GM21737 (cell line): ENCODE results near the gene LAMP2.
"Not testable (repeated sequence)": the region's sequence is repeated elsewhere in the genome, so short reads cannot be mapped to it uniquely, and the experiment has no call there.

Experiments
- ATAC-seq: cut with Tn5 transposase; IDR thresholded peaks from one replicate; pipeline ENCODE4 v1.9.1; 2021; ENCODE audit warnings: mild to moderate bottlenecking, moderate library complexity; ENCODE audit not compliant: unreplicated experiment

Gene LAMP2

DNA sequence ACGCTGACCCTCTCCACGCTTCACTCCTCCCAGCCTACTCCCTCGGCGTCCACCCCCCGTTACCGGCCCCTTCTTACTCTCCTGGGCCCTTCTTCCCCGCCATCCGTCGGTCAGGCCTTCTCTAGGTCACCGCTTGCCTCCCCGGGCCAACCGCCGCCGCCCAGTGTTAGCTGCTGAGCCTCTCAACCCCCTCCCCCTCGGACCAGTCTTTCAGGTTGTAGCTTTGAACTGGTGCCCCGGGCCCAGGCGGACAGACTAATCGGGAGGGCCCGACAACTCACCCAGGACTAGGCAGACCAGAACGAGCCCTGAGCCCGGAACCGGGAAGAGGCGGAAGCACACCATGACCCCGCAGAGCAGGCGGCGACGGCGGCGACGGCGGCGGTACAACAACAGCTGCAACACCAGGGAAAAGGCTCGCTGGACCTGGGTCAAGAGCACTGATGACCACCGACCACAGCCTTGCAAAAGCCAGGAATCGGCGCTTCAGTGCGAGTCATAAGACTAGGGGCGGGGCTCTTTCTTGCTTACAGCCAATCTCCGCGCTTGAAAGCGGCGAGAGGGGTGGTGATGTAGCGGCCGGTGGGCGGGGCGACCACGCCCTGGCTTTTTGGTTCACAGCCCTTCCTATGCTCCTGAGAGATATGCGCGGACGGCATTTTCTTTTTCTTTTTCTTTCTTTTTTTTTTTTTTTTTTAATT is at the start of gene LAMP2:
LAMP2 (minus strand) TSS at position 472 of the 701 bp plus-strand sequence; CDS start at position 345, 127 bp downstream.
- peak; percentile 96 for ATAC-seq

DNA sequence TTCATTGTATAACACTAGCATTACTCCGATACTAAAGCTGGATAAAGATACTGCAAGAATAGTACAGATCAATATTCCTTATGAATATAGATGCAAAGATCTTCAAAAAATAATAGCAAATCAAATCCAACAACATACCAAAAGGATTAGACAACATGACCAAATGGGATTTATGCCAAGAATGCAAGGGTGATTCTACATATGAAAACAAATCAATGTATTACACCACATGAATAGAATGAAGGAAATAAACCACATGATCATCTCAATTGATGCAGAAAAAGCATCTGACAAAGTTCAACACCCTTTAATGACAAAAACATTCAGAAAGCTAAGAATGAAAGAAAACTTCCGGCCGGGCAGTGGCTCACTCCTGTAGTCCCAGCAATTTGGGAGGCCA is 48.8 kb upstream of the LAMP2 start:
- ATAC-seq, result no peak

DNA sequence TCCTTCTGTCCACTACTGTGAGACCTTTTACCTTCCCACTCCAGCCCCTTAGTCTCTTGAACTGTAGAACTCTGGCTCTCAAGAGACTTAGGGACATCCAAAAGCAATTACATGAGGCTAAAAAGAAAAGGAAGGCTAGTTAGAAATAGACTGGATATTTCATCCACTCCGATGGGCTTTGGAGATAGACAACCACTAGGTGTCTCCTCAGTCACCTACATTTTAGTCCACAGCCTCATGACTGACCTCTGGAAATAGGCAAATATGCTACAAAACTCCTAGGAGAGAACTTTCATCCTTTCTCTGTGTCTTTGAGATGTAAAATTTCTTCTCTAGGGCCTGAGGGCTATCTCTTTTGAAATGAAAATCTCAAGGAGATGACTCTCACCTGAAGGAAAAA is 45.1 kb upstream of the LAMP2 start:
- ATAC-seq, result no peak

DNA sequence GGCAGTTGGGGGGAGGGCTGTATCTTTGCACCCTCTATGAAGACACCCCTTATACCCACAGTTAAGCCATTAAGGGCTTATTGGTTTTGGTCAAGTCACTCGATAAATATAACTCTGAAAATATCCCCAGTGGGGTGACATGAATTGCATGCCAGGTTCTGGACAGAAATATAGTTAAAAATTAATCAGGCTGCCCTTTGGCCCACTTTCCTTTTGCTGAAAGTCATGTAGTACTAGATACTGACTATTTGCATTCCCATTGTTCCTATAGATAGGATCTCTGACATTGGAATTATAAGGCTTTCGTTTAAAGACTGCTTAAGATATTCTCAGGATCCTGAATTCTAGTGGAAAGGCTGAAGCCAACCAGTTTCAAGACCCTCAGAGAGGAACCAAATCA is 43.5 kb upstream of the LAMP2 start:
- ATAC-seq, result no peak

DNA sequence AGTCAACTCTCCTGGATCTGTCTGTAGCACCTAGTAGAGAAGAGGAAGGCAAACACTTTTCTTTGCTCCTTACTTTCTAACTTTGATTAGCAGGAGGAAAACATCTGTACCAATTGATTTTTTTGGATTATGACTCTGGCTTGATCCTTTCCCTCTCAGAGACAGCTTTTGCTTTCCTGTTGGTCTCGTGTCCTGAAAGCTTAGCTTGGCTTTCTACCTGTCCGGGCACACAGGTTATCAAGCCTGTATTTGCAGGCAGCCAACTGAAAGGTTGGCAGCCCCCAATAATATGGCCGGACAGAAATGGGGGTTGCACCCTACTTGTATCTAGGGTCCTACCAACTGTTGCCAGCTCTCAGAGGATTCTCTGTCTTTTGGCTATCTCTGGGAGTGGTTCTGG is 43.1 kb upstream of the LAMP2 start:
- ATAC-seq, result no peak

DNA sequence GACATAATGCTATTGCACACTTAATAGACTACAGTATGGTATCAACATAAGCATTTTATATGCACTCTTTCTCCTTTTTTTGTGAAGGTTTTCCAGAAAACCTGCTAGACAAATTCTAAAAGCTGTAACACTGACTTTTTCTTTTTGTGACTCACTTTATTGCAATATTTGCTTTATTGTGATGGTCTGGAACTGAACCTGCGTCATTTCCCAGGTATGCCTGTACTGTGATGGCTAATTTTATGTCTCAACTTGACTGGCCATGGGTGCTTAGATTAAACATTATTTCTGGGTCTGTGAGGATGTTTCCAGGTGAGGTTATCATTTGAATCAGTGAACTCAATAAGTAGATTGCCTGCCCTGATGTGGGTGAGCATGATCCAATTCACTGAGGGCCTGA is 35.5 kb upstream of the LAMP2 start:
- no peak for ATAC-seq

DNA sequence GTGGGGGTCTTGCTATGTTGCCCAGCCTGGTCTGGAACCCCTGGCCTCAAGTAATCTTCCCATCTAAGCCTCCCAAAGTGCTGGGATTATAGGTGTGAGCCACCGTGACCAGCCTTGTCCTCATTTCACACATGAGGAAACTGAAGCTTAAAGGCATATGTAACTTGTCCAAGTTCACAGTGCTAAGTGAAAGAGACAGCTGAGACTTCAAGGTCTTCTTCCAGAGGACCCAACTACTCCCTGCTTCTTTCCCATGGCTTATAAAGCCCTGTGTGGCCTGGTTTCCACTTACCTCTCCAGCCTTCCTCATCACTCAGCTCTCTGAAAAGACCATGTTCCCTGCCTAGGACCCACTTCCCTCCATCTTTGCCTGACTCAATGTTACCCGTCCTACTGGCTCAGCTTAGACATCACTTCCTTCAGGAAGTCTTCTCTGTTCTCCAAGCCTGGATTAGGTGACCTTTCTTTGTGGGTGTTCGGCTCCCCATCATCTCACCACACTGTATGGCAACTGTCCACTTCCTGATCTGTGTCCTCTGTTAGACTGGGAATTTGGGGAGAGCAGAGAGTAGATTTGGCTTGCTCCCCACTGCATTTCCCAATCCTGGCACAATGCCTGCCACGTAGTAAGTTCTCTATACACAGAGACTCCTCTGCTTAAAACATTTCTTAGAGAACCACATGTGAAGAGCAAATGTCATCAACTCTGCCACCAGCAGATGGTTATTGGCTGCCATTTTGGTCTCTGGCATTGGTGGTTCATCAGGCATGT is 30.4 kb upstream of the LAMP2 start:
- ATAC-seq, result no peak

DNA sequence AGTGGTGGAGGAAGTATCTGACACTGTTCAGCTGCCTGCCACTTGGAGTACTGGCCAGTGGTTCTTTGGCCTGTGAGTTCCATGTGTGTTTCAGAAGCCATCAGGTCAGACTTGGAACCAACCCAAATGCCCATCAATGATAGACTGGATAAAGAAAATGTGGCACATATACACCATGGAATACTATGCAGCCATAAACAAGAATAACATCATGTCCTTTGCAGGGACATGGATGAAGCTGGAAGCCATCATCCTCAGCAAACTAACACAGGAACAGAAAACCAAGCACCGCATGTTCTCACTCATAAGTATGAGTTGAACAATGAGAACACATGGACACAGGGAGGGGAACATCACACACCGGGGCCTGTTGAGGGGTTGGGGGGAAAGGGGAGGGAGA is 21.0 kb upstream of the LAMP2 start:
- not testable (repeated sequence) for ATAC-seq

DNA sequence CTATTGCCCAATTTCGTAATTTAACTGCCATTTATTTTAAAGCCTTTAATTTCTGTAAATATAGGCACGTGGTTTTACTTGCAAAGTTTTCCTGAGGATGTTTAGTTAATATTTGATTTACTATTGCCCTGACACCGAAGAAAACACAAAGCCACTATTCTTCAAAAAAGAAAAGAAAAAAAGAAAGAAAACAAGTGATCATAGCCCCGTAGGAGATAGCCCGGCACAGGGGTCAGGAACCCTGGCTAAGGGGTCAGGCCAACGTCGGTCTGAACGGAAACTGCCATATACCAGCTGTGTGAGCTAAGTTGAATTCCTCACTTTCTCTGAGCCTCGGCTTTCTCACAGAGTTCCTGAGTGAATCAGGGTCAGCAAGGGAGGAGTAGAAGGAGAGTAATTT is 17.7 kb upstream of the LAMP2 start:
- ATAC-seq, result no peak

DNA sequence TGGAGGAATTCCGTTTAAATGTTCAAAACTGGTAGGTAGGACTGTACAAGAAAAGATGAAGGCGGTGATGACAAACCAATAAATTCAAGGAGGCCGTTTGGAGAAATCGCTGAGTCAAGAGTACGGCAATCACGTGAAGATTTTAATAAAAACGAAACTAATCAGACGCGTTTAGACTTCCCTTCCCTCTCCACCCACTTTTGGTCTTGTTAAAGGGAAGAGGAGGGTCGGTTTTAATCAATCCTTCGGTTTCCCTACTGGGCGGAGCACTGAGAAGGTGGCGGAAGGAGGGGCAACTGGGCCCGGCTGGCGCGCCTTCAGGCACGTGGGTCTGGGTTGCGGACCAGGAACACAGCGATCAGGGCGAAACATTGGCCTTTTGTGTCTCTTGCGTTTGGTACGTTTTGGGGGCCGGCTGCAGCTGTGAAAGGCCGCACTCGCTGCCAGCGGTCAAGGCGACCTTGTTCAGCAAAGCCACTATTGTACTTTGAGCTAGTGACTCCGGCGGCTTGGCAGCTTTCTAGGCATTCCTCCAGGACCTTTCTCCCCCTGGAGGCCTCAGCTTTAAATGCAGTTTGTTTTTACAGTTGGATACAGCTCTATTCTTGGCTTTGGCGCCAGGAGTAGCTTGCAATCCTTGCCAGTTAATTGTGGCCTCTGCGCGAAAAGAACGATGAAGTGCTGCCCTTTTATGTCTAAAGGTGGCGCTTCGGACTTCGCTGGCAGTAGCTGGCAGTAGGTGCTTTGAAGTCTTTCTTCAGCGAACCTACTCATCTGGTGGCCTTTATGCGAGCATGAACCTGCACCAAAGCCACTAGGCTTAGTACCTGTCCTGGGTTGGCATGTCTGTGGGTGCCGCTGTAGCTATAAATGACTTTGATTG is 16.8 kb upstream of the LAMP2 start:
- ATAC-seq, result peak; percentile 67

DNA sequence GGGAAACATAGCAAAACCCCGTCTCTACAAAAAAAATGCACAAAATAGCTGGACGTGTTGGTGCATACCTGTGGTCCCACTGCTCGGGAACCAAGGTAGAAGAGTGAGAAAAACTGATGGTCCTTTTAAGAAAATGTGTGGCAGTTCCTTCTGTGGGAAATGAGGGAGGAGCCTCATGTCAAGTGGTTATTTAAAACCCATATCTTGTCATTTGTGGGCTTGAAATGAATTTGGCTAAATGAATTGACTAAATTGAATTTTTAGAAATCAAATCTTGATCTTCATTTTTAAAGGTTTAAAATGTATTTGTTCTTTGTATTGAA is 16.2 kb upstream of the LAMP2 start:
- ATAC-seq, result no peak

DNA sequence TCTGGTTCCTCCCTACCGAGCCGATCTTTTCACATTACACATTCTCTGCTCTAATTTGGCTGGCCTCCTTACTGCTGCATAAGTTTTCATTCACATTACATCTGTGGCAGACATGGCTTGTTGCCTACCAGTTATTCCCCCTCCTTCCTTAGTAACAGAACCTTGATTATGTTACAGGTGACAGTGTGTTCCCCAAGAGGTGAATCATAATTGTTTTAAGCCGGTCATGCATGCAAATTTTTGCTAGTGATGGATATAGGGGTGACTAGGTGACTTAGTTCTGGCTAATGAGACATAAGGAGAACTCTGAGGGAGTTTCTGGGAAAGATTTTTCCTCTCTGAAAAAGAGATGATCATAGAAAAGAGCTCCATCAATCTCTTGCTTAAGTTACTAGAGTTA is 8.4 kb upstream of the LAMP2 start:
- no peak for ATAC-seq

DNA sequence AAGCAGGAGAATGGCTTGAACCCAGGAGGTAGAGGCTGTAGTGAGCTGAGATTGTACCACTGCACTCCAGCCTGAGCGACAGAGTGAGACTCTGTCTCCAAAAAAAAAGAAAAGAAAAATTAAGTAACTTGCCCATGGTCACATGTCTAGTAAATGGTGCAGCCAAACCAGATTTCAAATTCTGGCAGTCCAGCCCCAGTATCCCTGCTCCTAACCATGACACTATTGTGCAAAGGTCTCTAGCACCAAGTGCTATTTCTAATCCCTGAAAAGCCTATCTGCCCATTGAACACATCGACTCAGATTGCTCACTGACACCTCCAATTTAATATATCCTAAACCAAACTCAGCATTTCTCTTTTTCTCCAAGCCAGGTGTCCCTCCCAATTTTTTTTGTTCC is 7.6 kb upstream of the LAMP2 start:
- ATAC-seq, result no peak

DNA sequence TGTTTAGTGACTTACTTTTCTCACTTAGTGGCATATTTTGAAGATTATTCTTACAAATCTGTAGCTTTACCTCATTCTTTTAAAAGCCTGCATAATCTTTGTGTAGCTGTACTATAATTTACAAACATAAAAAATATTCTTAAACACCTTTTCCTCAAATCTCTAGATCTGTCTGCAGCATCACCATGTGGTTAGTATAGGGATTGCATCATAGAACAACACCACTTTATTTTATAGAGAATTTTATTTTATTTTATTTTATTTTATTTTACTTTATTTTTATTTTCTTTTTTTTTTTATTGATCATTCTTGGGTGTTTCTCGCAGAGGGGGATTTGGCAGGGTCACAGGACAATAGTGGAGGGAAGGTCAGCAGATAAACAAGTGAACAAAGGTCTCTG is 6.4 kb upstream of the LAMP2 start:
- ATAC-seq, result not testable (repeated sequence)

DNA sequence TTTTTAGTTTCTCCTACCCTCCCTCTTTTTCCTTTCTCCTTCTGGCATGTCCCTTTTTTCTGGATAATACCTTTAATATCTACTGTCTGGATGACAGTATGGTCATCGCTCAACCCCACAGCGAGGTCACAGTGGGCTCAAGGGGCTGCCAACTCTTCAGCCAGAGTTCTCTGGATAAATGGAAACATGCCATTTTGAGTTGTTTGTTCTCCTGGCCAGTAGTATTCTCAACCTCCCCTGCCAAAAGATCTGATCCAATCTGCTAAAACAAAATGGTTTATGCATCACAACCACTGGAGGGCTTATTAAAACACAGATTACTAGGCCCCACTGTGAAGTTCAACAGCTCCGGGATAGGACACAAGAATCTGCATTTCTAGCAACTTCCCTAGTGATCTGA is 5.0 kb upstream of the LAMP2 start:
- no peak for ATAC-seq

DNA sequence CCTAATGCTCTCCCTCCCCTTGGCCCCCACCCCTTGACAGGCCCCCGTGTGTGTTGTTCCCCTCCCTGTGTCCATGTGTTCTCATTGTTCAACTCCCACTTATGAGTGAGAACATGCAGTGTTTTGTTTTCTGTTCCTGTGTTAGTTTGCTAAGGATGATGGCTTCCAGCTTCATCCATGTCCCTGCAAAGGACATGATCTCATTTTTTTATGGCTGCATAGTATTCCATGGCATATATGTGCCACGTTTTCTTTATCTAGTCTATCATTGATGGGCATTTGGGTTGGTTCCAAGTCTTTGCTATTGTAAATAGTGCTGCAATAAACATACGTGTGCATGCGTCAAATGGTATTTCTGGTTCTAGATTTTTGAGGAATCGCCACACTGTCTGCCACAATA is 561 bp upstream of the LAMP2 start:
- ATAC-seq, result not testable (repeated sequence)

DNA sequence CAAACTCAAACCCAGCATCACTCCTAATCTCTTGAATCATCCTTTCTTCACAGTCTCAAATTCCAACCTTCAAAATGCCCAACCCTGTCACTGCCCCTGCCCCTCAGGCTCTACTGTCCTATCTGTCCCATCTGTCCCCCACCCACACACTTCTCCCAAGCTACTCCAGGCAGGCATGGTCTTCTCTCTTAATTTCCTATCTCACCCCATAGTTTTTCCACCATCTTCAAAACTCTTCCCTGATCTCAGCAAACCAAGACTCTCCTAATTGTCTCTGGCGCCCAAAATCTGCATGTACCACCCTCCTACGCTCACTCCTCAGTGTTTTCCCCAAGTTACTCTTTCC is 644 bp downstream of the LAMP2 start:
- no peak for ATAC-seq

DNA sequence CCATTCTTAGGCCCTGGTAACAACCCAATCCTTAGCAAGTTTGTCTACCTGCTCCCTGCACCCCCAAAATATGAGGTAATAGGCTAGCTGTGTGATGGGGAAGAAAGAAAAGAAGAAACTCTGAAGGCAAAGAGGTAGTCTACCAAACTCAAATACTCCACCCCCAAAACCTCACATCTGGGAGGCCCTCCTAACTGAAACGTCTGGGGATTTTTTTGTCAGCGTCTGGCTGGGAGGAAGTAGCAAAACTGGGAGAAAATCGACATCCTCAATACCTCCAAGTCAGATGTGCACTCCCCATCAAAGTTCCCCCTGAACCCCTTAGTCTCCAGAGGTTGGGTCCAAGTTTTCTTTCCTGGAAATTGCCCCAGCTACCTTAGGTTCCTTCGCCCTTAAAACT is 1.0 kb downstream of the LAMP2 start:
- ATAC-seq, result no peak

DNA sequence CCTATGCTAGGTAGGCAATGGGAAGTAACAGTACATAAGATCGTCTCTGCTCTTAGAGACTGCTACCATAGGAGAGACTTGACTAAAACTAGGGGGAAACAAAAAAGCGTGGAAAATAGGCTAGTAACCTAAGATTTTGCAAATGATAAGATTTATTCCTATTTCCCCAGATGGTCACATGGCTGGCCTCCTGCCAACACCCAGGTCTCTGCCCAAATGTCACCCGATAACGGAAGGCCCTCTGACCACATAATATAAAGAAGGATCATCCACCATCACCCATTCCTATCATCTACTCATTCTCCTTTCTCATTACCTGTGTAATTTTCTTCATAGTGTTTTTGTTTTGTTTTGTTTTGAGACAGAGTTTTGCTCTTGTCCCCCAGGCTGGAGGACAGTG is 4.7 kb downstream of the LAMP2 start:
- ATAC-seq, result no peak

DNA sequence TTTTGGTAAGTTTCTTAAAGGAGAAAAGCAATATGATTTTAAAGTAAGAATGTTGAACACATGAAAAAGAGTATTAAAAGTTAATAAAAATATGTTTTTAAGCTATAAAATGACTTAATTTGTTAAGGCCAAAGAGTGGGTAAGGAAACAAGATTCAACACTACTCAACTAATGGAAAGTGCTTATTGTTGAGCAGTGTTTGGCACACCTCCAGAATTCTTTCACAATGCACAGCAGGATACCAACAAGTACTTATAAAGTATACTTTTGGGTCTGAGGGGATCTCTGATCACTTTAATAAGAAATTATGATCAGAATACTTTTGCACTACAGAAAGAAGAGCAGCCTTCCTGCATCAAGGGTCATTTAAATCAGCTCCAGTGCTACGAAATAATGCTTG is 5.9 kb downstream of the LAMP2 start:
- no peak for ATAC-seq

DNA sequence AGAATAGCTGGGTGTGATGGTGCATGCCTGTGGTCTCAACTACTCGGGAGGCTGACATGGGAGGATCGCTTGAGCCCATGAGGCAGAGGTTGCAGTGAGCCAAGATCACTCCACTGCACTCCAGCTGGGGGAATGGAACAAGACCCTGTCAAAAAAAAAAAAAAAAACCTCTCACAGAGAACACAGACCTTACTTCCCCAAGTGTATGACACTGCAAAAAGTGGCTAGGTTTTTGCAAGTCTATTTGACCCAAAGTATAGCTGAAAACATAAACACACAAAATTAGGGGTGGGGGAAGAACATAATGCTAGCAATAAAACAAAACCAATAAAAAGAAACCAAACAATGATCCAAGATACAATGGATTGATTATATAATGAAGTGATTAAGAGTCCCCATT is 6.7 kb downstream of the LAMP2 start:
- ATAC-seq, result no peak

DNA sequence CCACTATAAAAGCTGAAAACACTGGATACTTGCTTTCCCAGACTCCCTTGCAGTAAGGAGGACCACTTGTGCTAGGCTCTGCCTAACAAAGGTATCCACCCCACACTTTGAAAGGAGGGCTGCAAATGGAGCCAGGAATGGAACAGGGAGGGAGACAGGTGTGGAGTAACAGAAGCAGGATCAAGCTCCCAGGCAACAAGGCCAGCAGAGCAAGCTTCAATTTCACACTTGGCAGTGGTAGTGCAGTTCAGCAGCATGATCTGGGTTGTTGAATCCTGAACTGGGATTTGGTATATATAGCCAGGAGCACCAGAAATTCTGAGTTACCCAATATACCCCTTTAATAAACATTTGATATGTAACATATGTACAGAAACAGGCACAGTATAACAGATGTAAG is 9.8 kb downstream of the LAMP2 start:
- ATAC-seq, result no peak
